Spleen (tissue), 7 donors: ENCODE measurements around the gene STK35.

Experiments
- CTCF ChIP-seq, 11 experiments: fragments of 200-600 bp in 7 of 11; fragments of 450-650 bp in 4 of 11; sonication (generic) in 4 of 11; IDR thresholded peaks in 8 of 11; conservative IDR thresholded peaks in 3 of 11; 1 replicate in 7 of 11; 2 replicates in 4 of 11; pipeline versions ENCODE4 v1.4.0 to v1.8.0; 2016 to 2021; ENCODE audit warnings: antibody characterized with exemption in 11 of 11, inconsistent platforms in 4 of 11, mild to moderate bottlenecking in 1 of 11
- POLR2A ChIP-seq, 3 donors: fragments of 450-650 bp; IDR thresholded peaks; one replicate each; pipeline ENCODE4 v1.5.1; 2017; ENCODE audit warnings: antibody characterized with exemption in 3 of 3, mild to moderate bottlenecking in 1 of 3
- donor health status: DM: no; HTN: no; CAD: no; lungs with moderate emphysema.
- donor health status: DM: no; HTN: no; CAD: no.
- donor health status: DM: no; HTN: no; CAD: no.

- TF ChIP-seq POLR2A (IDR thresholded peaks at IDR 0.05) (no peak), CTCF (IDR thresholded peaks at IDR 0.05 in 8 of 11, conservative IDR thresholded peaks at IDR 0.05 in 3 of 11) (no peak)
Measured at GRCh38 chr20:2173186-2173585, 71.6 kb downstream of the STK35 start.
